Stimulated activated CD8-positive, alpha-beta memory T cell treated with anti-CD3 and anti-CD28 coated beads, Interleukin-12 subunit alpha, Interleukin-12 subunit beta, amount 100 ng/mL, for 4 hours (primary cell): Measurements from ENCODE around the gene SFXN1.

ENCODE experiments used
- DNase-seq: peaks from one replicate; pipeline ENCODE4 v3.0.0-alpha.2; 2020; ENCODE audit warnings: low read depth

SFXN1 gene

GRCh38 chr5:175542232-175542965, 64.0 kb downstream of the SFXN1 start:
- no peak for DNase-seq

GRCh38 chr5:175542966-175543235, 64.5 kb downstream of the SFXN1 start:
- no peak for DNase-seq

DNA sequence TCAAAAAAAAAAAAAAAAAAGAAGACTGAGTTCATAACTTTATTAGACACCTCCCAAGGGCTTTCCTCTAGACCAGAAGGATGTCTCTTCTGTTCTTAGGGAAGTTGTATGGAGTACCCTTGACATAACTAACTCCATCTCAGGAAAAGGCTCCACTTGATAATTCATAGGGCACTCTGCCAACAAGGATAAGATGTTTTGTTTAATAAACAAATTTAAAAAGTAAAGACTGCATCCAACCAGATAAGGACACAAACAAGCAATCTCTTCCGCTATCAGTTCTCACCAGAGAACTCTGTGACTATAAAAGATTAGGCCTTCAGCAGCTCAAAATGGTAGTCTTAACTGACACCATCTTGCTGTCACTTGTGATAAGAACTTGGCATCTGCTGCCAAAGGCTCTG, 65.8 kb downstream of the SFXN1 start:
- no peak for DNase-seq

DNA sequence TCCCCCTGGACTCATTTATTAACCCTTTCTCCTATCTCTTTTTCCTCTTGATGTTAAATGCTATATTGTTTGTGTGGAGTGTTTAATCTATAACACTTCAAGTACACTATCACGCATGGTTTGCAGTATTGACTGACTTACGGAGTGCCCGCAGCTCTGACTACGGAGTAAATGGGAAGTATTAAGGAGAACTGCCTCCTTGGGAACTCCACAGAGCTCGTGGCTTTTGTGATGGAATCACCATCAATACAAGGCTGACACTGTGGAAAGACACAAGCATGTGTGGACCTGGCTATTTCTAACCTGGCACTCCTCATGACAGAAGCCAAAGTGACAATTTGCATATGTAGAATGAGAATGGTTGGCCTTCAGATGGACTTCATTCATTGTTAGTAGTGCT, 66.2 kb downstream of the SFXN1 start:
- DNase-seq = no peak

- no peak for DNase-seq
These were observed 69.5 kb downstream of the SFXN1 start for GRCh38 chr5:175547842-175548241.

DNA sequence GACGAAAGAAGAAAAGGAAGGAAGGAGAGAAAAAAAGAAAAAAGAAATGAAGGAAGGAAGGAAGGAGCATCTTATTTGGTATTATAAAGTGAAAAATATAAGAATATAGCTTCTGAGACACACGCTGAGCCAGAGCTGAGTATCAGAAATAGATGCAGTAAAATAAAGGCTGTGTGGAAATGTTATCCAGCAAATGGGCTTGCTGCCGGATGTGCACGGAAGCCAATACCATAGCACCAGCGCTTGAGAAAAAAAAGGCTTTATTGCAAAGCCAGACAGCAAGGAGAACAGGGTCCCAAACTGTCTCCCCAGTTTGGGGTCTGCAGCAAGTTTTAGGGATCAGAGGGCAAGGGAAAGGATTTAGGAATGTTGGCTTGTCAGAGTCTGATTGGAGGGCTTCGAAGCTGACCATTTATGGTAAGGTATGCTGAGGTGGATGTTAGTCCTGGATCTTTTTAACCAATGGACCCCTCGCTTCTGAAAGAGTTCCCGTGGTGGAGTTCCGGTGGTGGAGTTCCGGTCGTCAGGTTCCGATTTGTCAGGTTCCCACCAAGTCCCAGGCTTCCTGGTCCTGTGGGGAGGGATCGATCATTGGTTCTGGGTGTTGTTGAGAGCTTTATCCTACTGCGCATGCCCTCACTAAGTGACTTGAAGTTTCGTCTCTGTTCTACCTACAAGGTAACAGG, 70.4 kb downstream of the SFXN1 start:
- no peak for DNase-seq

DNA sequence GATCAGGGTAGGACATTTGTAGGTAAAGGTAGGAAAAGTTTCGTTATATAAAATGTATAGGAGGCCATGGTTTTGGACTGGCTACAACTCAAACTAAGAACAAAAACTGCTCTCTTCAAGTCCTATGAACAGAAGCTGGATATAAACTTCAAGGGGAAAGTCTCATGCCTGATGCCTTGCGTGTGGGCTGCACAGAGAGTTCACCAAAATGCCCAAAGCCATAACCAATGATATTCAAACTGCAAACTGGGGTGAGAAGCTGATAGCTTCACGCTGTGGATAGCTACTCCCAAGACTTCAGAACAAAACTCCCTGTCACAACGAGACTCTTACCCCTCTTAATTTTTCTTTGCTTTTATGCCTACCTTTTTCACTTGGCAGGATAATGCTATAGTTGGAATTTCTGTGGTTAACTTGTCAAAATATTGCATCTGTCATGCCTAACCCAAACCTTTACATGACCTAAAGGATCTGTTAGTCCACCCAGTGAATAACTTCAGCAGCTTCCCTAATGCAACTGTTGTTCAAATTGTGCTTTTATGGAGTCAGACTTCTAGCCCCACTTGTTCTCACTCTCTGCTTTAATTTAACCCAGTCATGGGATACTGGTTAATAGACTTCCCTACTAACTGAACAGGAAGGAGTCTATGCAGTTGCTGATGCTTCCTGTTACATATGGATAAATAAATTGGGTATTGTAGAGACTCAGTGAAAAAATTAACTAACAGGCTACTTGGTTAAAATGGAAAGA, 71.9 kb downstream of the SFXN1 start:
- DNase-seq = no peak

DNA sequence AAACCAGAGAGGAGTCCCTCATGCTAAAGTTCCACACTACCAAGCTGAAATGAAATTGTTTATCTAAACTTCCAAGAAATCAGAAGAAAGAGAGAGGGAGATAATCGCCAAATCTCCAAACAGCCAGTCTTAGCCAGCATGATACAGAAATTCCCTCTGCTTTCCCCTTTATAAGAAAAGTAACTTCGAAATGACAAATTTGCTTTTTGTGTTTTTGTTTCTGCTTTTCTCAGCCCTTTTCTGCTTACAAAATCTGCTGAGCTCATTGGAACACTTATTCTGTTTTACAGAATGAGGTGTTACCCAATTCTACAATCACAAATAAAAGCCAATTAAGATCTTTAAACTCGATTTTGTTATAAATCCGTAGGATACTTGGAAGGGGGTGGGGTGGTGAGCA, 72.9 kb downstream of the SFXN1 start:
- DNase-seq = no peak

DNA sequence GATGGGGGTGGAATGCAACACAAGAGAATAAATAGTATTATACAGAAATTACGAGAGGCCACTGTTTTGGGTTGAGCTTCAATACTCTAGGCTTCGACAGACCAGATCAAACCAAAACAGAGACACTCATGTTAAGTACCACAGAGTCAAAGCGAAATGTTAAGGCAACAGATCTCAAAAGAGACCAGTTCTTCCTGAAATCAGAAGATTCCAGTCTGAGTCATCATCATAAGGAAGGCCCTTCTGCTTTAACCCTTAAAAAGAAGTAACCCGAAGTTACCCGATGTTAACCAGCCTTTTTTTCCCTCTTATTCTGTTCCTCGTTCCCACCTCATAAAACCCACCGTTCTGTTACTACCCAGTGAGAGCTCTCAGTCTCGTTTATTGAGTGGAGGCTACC, 75.9 kb downstream of the SFXN1 start:
- DNase-seq = no peak

DNA sequence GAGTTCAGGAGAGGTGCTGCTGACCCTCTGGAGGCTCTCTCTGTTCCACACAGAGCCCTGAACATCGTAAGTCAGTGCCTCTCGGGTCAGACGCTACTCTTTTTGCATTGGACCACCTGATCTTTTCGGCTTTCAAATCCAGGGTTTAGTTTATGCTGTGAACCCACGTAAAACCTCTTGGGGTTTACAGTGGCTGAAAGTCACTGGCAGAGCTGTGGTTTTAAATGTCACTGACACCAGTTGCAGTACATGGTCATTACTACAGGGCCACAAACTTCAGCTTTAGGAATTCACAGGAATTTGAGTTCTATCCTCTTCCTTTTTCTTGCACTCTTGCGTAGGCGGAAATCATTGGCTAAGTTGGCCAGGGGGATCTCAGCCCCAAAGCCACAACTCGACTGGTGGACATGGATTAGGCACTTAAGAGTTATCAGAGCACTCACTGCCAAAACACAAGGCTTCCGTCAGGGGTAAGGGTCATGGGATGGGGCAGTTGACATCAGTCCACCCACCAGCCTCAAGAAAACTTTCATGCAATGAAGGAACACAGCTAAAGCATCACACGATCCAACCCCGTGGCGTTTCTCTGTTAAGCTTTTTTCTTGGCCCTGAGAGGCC, 76.9 kb downstream of the SFXN1 start:
- DNase-seq = no peak

DNA sequence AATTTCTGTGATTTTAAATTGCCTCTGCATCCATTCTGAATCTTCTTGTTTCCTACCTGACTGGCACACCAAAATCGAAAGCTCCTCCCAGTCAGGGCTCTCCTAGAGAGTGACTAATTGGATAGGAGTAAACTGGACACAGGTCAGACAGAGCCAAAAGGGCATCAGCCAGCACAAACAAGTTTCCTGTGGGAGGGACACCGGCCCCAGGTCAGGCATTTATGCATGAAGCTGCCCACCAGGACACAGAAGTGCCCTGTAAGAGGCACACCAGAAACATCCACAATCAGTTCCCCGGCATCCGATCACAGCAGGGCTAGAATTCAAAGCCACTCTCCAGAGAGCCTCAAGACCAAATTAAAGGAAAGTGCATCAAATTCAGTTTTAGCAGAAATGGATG, 78.4 kb downstream of the SFXN1 start:
- DNase-seq = no peak

- no peak for DNase-seq
These were observed 79.4 kb downstream of the SFXN1 start for GRCh38 chr5:175557778-175558177.

GRCh38 chr5:175558801-175559480, 80.6 kb downstream of the SFXN1 start:
- DNase-seq = no peak

- DNase-seq = no peak
These were observed 81.7 kb downstream of the SFXN1 start for GRCh38 chr5:175560011-175560410.

GRCh38 chr5:175561085-175561484, 82.7 kb downstream of the SFXN1 start:
- DNase-seq = no peak

DNA sequence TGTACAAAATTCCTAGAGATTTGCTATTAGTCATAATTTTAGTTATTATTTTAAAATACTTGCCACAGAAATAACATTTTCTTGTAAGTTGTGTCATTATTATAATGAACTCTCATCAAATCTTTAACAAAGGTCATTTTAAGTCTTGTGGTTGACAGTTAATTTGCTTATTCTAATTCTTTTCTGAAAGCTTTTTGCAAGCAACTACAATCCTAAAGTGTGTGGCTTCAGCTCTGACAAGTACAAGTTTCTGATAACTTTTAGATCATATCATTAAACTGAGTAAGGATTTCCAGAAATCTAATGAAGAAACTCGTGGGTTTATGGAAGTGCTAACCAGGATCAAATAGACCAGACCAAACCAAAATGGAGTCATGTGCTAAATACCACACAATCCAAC, 86.4 kb downstream of the SFXN1 start:
- no peak for DNase-seq

DNA sequence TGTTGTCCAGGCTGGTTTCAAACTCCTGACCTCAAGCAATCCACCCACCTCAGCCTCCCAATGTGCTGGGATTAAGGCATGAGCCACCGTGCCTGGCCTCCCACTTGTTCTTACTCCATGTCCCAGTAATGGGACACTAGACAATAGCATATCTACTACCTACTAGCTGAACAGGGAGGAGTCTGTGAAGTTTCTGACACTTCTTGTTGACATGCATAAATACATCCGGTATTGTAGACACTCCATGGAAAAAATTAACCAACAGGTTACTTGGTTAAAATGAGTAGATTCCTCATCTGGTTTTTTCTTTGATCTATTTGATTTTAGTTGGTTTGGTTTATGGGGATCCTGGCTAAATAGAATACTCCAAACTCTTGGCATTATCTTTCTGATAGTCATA, 88.3 kb downstream of the SFXN1 start:
- no peak for DNase-seq

DNA sequence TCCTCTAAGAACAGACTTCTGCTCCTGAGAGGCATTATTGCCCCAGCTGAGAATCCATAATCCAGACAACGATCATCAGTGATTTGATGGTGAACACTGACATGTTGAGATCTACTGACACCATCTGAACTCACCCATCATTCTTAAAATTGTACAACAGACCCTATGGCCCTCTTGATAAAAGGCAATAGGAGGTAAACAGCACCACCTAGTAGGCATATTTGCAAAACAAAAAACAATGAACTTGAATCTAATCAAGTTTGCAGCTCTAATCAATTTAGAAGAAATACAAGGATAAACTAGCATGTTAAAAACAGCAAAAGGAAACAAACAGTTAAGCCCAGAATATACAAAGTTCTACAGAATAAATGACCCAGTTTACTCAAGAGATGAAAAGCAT, 89.6 kb downstream of the SFXN1 start:
- no peak for DNase-seq

DNA sequence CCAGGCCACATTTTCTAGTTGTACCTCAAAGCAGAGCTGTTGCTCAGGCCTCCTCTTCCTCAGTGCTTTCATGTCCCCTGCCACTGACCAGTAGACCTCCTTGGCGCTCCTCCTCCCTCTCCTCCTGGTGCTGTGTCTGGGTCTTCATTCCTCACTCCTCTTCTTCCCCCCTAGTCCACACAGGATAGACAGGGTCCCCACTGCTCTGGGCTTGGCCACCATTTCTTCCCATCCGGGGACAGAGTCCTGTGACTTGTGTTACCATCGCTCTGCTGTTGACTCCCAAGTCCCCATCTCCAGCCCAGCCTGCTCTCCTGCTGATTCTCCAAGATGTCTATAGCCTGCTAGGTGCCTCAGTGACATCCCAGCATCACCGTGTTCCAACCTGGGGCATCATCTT, 91.3 kb downstream of the SFXN1 start:
- DNase-seq = no peak

- no peak for DNase-seq
These were observed 94.5 kb downstream of the SFXN1 start for GRCh38 chr5:175572886-175573285.

GRCh38 chr5:175573493-175574269, 95.3 kb downstream of the SFXN1 start:
- no peak for DNase-seq

GRCh38 chr5:175575301-175575700, 96.9 kb downstream of the SFXN1 start:
- no peak for DNase-seq
